Liver (tissue), 9 donors: ENCODE data around the gene DNAAF5. TPM values are rescaled to one million over a fixed set of nuclear protein-coding genes. Genes with fewer than 3 reads are reported as not detected.

ENCODE experiments used
- DNase-seq: peaks from one replicate; pipeline ENCODE4 v3.0.0-alpha.2; 2017; ENCODE audit warnings: low spot score
- H3K27ac ChIP-seq, 2 donors: one replicate each; pipeline ENCODE4 v1.7.0; 2013; ENCODE audit warnings: inconsistent platforms in 2 of 2, low read length in 2 of 2, control low read depth in 1 of 2, low read depth in 1 of 2, mild to moderate bottlenecking in 1 of 2
- H3K27me3 ChIP-seq, 4 donors: one replicate each; pipeline versions ENCODE4 v1.6.1 to v1.7.0; 2013; ENCODE audit warnings: low read length in 3 of 4, inconsistent platforms in 1 of 4, mild to moderate bottlenecking in 1 of 4, moderate library complexity in 1 of 4; ENCODE audit not compliant: control insufficient read depth in 4 of 4, insufficient read depth in 4 of 4
- H3K36me3 ChIP-seq, 4 donors: one replicate each; pipeline versions ENCODE4 v1.6.1 to v1.7.0; 2013; ENCODE audit warnings: low read length in 3 of 4, mild to moderate bottlenecking in 3 of 4, low read depth in 1 of 4, moderate library complexity in 1 of 4; ENCODE audit not compliant: control insufficient read depth in 4 of 4, insufficient read depth in 3 of 4
- H3K4me1 ChIP-seq, 4 donors: one replicate each; pipeline versions ENCODE4 v1.6.1 to v1.7.0; 2013; ENCODE audit warnings: low read length in 3 of 4, mild to moderate bottlenecking in 3 of 4, moderate library complexity in 1 of 4; ENCODE audit not compliant: control insufficient read depth in 4 of 4, insufficient read depth in 4 of 4
- H3K4me3 ChIP-seq, 3 donors: one replicate each; pipeline versions ENCODE4 v1.6.1 to v1.7.0; 2013; ENCODE audit warnings: low read length in 3 of 3, control low read depth in 1 of 3, low read depth in 1 of 3, mild to moderate bottlenecking in 1 of 3
- H3K9ac ChIP-seq, 2 donors: one replicate each; pipeline ENCODE4 v1.7.0; 2013; ENCODE audit warnings: low read length in 2 of 2, mild to moderate bottlenecking in 2 of 2, moderate library complexity in 2 of 2, control low read depth in 1 of 2, low read depth in 1 of 2
- H3K9me3 ChIP-seq, 4 donors: one replicate each; pipeline versions ENCODE4 v1.6.1 to v1.7.0; 2013; ENCODE audit warnings: low read length in 3 of 4; ENCODE audit not compliant: control insufficient read depth in 4 of 4
- ATF3 ChIP-seq: IDR thresholded peaks from 2 replicates; pipeline ENCODE4 v1.6.1; 2016; ENCODE audit warnings: antibody characterized with exemption
- EGR1 ChIP-seq, 2 donors: IDR thresholded peaks; 2 replicates each; pipeline ENCODE4 v1.6.1; 2016 to 2018; ENCODE audit warnings: antibody characterized with exemption in 2 of 2, low read depth in 2 of 2
- FOXA1 ChIP-seq: IDR thresholded peaks from 2 replicates; pipeline ENCODE4 v1.6.1; 2016; ENCODE audit warnings: antibody characterized with exemption
- FOXA2 ChIP-seq: IDR thresholded peaks from 2 replicates; pipeline ENCODE4 v1.6.1; 2016; ENCODE audit warnings: antibody characterized with exemption
- GABPA ChIP-seq, 2 donors: IDR thresholded peaks in 1 of 2; conservative IDR thresholded peaks in 1 of 2; 2 replicates each; pipeline ENCODE4 v1.6.1; 2016; ENCODE audit warnings: antibody characterized with exemption in 2 of 2, mild to moderate bottlenecking in 1 of 2, moderate library complexity in 1 of 2
- HNF4A ChIP-seq, 2 donors: conservative IDR thresholded peaks; 2 replicates each; pipeline ENCODE4 v1.6.1; 2016; ENCODE audit warnings: antibody characterized with exemption in 2 of 2, mild to moderate bottlenecking in 2 of 2
- HNF4G ChIP-seq: IDR thresholded peaks from 2 replicates; pipeline ENCODE4 v1.6.1; 2016; ENCODE audit warnings: antibody characterized with exemption
- JUND ChIP-seq, 2 donors: IDR thresholded peaks; 2 replicates each; pipeline ENCODE4 v1.6.1; 2016; ENCODE audit warnings: antibody characterized with exemption in 2 of 2
- NR2F2 ChIP-seq: IDR thresholded peaks from 2 replicates; pipeline ENCODE4 v1.6.1; 2016; ENCODE audit warnings: antibody characterized with exemption
- RAD21 ChIP-seq, 2 donors: IDR thresholded peaks; 2 replicates each; pipeline ENCODE4 v1.6.1; 2016; ENCODE audit warnings: antibody characterized with exemption in 2 of 2, mild to moderate bottlenecking in 2 of 2
- RXRA ChIP-seq, 2 donors: IDR thresholded peaks; 2 replicates each; pipeline ENCODE4 v1.6.1; 2017 to 2018; ENCODE audit warnings: antibody characterized with exemption in 2 of 2, mild to moderate bottlenecking in 1 of 2
- SP1 ChIP-seq: IDR thresholded peaks from 2 replicates; pipeline ENCODE4 v1.6.1; 2018; ENCODE audit warnings: antibody characterized with exemption, mild to moderate bottlenecking
- TAF1 ChIP-seq: conservative IDR thresholded peaks from 2 replicates; pipeline ENCODE4 v1.6.1; 2016; ENCODE audit warnings: antibody characterized with exemption, mild to moderate bottlenecking
- YY1 ChIP-seq: IDR thresholded peaks from 2 replicates; pipeline ENCODE4 v1.6.1; 2016; ENCODE audit warnings: antibody characterized with exemption, mild to moderate bottlenecking
- WGBS: extraction: QIAGEN DNeasy Blood & Tissue Kit; methylation state at CpG from one replicate; pipeline ENCODE4 v1.1.7; 2013; 5-methylcytosine and 5-hydroxymethylcytosine counted together
- polyA plus RNA-seq, 2 donors: library from polyadenylated mRNA; stranded (reverse) in 1 of 2; unstranded in 1 of 2; fragments of 200-250 nt in 1 of 2; fragments of >200 nt in 1 of 2; fragmentation: Nextera tagmentation in 1 of 2; extraction: Ambion mirVana in 1 of 2; gene quantifications; one replicate each; pipeline versions ENCODE4 v1.2.1 to v1.2.3, GENCODE V29; 2013 to 2015
- total RNA-seq, 2 donors: library from RNA; depleted of rRNA; stranded (reverse); fragments of >200 nt; gene quantifications; one replicate each; pipeline ENCODE4 v1.2.3, GENCODE V29; 2014
- TF ChIP-seq, protein P1 (sequence below): IDR thresholded peaks from 2 replicates; pipeline ENCODE4 v1.6.1; 2016; ENCODE audit warnings: antibody characterized with exemption, mild to moderate bottlenecking
- TF ChIP-seq, protein P2 (sequence below): IDR thresholded peaks from 2 replicates; pipeline ENCODE4 v1.6.1; 2016; ENCODE audit warnings: antibody characterized with exemption
- TF ChIP-seq, protein P3 (sequence below): fragments of 150-350 bp; IDR thresholded peaks from 2 replicates; pipeline ENCODE4 v1.5.1; 2017; ENCODE audit warnings: improper control_type of control experiment, low read depth, low read length; ENCODE audit not compliant: missing input control
- TF ChIP-seq, protein P4 (sequence below): IDR thresholded peaks from 2 replicates; pipeline ENCODE4 v1.6.1; 2016; ENCODE audit warnings: antibody characterized with exemption
- donor health status: healthy.
- donor health status: healthy.
- donor health status: healthy.
- donor health status: healthy.
- donor health status: healthy.

Gene DNAAF5
- total and polyA plus RNA-seq, 4 donors, result 3.1 to 11.1 (median 9.5) TPM

DNA sequence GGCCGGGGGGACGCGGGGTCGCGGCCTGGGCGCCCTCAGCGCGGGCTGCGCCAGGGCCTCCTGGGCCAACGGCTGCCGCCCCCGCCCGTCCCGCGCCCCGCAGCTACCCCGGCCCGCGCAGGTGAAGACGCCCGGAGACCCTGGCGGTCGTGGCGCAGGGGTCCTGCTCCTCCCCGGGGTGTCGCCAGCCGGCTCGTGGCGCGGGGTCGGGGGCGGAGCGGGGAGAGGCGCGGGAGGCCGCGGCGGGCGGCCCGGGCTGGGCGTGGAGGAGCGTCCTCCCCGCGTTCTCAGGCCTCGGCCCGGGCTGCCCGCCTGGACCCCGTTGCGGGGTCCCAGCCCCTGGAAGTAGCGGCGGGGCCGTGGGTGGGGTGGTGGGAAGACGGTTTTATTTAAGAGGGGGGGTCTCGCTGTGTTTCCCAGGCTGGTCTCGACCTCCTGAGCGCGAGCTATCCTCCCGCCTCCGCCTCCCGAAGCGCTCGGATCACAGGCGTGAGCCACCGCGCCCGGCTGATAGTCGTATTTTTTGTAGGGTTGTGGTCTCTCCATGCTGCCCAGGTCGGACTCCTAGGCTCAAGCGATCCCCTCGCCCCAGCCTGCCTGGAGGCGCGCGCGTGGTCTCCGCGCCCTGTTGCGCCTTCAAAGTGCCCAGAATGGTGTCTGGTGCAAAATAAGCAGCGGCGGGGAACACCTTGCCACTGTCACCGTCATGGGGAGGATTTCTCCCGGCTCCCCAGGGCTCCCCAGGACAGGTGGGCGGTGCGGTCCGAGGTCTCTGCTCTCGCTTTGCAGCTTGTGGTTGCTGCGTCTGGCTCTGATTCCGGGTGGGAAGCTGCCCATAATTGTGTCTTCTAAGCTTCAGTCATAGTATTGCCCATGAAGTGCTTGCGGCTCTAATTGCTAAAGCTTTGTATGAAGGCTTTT is 90.5 kb downstream of the DNAAF5 start:
- H3K27me3 ChIP-seq, result no peaks in the 10 kb centered on the region
- H3K9ac ChIP-seq, result peak overlapping the region; percentile 75 to 90
- WGBS, result under 1% methylated on average over 88 of the region's 88 CpGs
- peak; percentile 46 for DNase-seq
- peak overlapping the region; percentile 63 to 98 (median 75) for H3K4me3 ChIP-seq
- H3K9me3 ChIP-seq, result no peaks in the 10 kb centered on the region
- peaks cover 12 to 59% (median 40%) of the 10 kb centered on the region in 4 donors for H3K4me1 ChIP-seq
- H3K36me3 ChIP-seq, result no peaks in the 10 kb centered on the region
- TF ChIP-seq, protein P1, sequence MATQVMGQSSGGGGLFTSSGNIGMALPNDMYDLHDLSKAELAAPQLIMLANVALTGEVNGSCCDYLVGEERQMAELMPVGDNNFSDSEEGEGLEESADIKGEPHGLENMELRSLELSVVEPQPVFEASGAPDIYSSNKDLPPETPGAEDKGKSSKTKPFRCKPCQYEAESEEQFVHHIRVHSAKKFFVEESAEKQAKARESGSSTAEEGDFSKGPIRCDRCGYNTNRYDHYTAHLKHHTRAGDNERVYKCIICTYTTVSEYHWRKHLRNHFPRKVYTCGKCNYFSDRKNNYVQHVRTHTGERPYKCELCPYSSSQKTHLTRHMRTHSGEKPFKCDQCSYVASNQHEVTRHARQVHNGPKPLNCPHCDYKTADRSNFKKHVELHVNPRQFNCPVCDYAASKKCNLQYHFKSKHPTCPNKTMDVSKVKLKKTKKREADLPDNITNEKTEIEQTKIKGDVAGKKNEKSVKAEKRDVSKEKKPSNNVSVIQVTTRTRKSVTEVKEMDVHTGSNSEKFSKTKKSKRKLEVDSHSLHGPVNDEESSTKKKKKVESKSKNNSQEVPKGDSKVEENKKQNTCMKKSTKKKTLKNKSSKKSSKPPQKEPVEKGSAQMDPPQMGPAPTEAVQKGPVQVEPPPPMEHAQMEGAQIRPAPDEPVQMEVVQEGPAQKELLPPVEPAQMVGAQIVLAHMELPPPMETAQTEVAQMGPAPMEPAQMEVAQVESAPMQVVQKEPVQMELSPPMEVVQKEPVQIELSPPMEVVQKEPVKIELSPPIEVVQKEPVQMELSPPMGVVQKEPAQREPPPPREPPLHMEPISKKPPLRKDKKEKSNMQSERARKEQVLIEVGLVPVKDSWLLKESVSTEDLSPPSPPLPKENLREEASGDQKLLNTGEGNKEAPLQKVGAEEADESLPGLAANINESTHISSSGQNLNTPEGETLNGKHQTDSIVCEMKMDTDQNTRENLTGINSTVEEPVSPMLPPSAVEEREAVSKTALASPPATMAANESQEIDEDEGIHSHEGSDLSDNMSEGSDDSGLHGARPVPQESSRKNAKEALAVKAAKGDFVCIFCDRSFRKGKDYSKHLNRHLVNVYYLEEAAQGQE, result no peak
- TF ChIP-seq, protein P2, sequence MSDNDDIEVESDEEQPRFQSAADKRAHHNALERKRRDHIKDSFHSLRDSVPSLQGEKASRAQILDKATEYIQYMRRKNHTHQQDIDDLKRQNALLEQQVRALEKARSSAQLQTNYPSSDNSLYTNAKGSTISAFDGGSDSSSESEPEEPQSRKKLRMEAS, result no peak
- no peak for TF ChIP-seq RAD21 (IDR thresholded peaks at IDR 0.05)
- TF ChIP-seq NR2F2, result no peak
- no peak for TF ChIP-seq FOXA1
- TF ChIP-seq RXRA (IDR thresholded peaks at IDR 0.05), result no peak
- TF ChIP-seq ATF3, result no peak
- no peak for TF ChIP-seq SP1
- no peak for TF ChIP-seq YY1
- TF ChIP-seq HNF4G, result no peak
- TF ChIP-seq, protein P3, sequence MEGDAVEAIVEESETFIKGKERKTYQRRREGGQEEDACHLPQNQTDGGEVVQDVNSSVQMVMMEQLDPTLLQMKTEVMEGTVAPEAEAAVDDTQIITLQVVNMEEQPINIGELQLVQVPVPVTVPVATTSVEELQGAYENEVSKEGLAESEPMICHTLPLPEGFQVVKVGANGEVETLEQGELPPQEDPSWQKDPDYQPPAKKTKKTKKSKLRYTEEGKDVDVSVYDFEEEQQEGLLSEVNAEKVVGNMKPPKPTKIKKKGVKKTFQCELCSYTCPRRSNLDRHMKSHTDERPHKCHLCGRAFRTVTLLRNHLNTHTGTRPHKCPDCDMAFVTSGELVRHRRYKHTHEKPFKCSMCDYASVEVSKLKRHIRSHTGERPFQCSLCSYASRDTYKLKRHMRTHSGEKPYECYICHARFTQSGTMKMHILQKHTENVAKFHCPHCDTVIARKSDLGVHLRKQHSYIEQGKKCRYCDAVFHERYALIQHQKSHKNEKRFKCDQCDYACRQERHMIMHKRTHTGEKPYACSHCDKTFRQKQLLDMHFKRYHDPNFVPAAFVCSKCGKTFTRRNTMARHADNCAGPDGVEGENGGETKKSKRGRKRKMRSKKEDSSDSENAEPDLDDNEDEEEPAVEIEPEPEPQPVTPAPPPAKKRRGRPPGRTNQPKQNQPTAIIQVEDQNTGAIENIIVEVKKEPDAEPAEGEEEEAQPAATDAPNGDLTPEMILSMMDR, result no peak
- TF ChIP-seq EGR1 (IDR thresholded peaks at IDR 0.05; ENCODE audit: low read depth in 2 of 2), result no peak
- TF ChIP-seq, protein P4, sequence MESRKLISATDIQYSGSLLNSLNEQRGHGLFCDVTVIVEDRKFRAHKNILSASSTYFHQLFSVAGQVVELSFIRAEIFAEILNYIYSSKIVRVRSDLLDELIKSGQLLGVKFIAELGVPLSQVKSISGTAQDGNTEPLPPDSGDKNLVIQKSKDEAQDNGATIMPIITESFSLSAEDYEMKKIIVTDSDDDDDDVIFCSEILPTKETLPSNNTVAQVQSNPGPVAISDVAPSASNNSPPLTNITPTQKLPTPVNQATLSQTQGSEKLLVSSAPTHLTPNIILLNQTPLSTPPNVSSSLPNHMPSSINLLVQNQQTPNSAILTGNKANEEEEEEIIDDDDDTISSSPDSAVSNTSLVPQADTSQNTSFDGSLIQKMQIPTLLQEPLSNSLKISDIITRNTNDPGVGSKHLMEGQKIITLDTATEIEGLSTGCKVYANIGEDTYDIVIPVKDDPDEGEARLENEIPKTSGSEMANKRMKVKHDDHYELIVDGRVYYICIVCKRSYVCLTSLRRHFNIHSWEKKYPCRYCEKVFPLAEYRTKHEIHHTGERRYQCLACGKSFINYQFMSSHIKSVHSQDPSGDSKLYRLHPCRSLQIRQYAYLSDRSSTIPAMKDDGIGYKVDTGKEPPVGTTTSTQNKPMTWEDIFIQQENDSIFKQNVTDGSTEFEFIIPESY, result no peak
- TF ChIP-seq HNF4A (conservative IDR thresholded peaks at IDR 0.05), result no peak
- TF ChIP-seq TAF1, result no peak
- no peak for TF ChIP-seq GABPA (IDR thresholded peaks at IDR 0.05 in 1 of 2, conservative IDR thresholded peaks at IDR 0.05 in 1 of 2)
- TF ChIP-seq JUND (IDR thresholded peaks at IDR 0.05), result no peak
- TF ChIP-seq FOXA2, result no peak
- peak overlapping the region; percentile 91 to 95 for H3K27ac ChIP-seq
